WTC11 (cell line): ENCODE measurements around the gene NCLN. TPM values are rescaled to one million over a fixed set of nuclear protein-coding genes. Genes with fewer than 3 reads are reported as not detected.
"Not testable (repeated sequence)": the region's sequence is repeated elsewhere in the genome, so short reads cannot be mapped to it uniquely, and the experiment has no call there.

Experiments
- ATAC-seq: fragments of 200-7000 bp; cut with Tn5 transposase; 2 replicates; pipeline ENCODE4 v1.10.0; 2021; ENCODE audit warnings: mild to moderate bottlenecking, moderate library complexity
- CTCF ChIA-PET: fragments of 300-600 bp; sonication (Branson Sonifier 250); formaldehyde crosslinking; loops from one replicate; lab custom pipeline; 2021; ENCODE audit warnings: antibody characterized with exemption; lab: Charles Lee
- POLR2A ChIA-PET: fragments of 350-600 bp; sonication (Branson Sonifier 250); formaldehyde crosslinking; loops from one replicate; lab custom pipeline; 2021; ENCODE audit warnings: antibody characterized with exemption; lab: Charles Lee
- DNase-seq: peaks from one replicate; pipeline ENCODE4 v3.0.0; 2021; ENCODE audit warnings: low spot score
- H3K27ac Mint-ChIP-seq: 2 replicates; pipeline ENCODE4 v1.8.0; 2021; ENCODE audit warnings: mixed read lengths
- H3K27me3 Mint-ChIP-seq: 2 replicates; pipeline ENCODE4 v1.8.0; 2021; ENCODE audit warnings: low read depth, mild to moderate bottlenecking, moderate library complexity, mixed read lengths
- H3K36me3 Mint-ChIP-seq: 2 replicates; pipeline ENCODE4 v1.8.0; 2021; ENCODE audit warnings: mixed read lengths
- H3K4me1 Mint-ChIP-seq: 2 replicates; pipeline ENCODE4 v1.8.0; 2022; ENCODE audit warnings: mixed read lengths
- H3K4me3 Mint-ChIP-seq: 2 replicates; pipeline ENCODE4 v1.8.0; 2021; ENCODE audit warnings: mild to moderate bottlenecking, moderate library complexity, mixed read lengths
- H3K9me3 Mint-ChIP-seq: 2 replicates; pipeline ENCODE4 v1.8.0; 2021; ENCODE audit warnings: mixed read lengths
- ATF1 ChIP-seq: sonication (generic); formaldehyde crosslinking; IDR thresholded peaks from 2 replicates; pipeline ENCODE4 v1.8.1; 2023; ENCODE audit warnings: mild to moderate bottlenecking, moderate library complexity, missing genetic modification reagents
- CREM ChIP-seq: sonication (generic); formaldehyde crosslinking; IDR thresholded peaks from 2 replicates; pipeline ENCODE4 v1.8.1; 2022; ENCODE audit warnings: mild to moderate bottlenecking, missing genetic modification reagents, moderate library complexity
- GTF2I ChIP-seq: fragments of 250-450 bp; sonication (Bioruptor Pico); conservative IDR thresholded peaks from 2 replicates; pipeline ENCODE4 v1.4.0; 2021; ENCODE audit warnings: mild to moderate bottlenecking
- IRF1 ChIP-seq: sonication (generic); formaldehyde crosslinking; IDR thresholded peaks from 2 replicates; pipeline ENCODE4 v1.8.0; 2023; ENCODE audit warnings: missing genetic modification reagents
- NR1H2 ChIP-seq: sonication (generic); formaldehyde crosslinking; IDR thresholded peaks from 2 replicates; pipeline ENCODE4 v1.9.0; 2021; ENCODE audit warnings: mild to moderate bottlenecking, moderate library complexity, missing genetic modification reagents
- RORB ChIP-seq: fragments of 250-450 bp; sonication (Bioruptor Pico); IDR thresholded peaks from 2 replicates; pipeline ENCODE4 v1.9.0; 2021; ENCODE audit warnings: mild to moderate bottlenecking
- SMAD4 ChIP-seq: sonication (generic); formaldehyde crosslinking; IDR thresholded peaks from 2 replicates; pipeline ENCODE4 v1.8.0; 2022; ENCODE audit warnings: mild to moderate bottlenecking, missing genetic modification reagents
- SOX15 ChIP-seq: fragments of 250-450 bp; sonication (Bioruptor Pico); IDR thresholded peaks from 2 replicates; pipeline ENCODE4 v1.9.0; 2021; ENCODE audit warnings: mild to moderate bottlenecking
- TEAD4 ChIP-seq: sonication (generic); formaldehyde crosslinking; IDR thresholded peaks from 2 replicates; pipeline ENCODE4 v1.8.0; 2022; ENCODE audit warnings: mild to moderate bottlenecking, missing genetic modification reagents
- ZBTB21 ChIP-seq: sonication (generic); formaldehyde crosslinking; IDR thresholded peaks from 2 replicates; pipeline ENCODE4 v1.8.1; 2023; ENCODE audit warnings: mild to moderate bottlenecking, missing genetic modification reagents, borderline replicate concordance
- ZMAT4 ChIP-seq: fragments of 250-450 bp; sonication (Bioruptor Pico); IDR thresholded peaks from 2 replicates; pipeline ENCODE4 v1.9.0; 2021; ENCODE audit warnings: mild to moderate bottlenecking
- ZNF219 ChIP-seq: sonication (generic); formaldehyde crosslinking; IDR thresholded peaks from 2 replicates; pipeline ENCODE4 v1.8.0; 2023; ENCODE audit warnings: missing genetic modification reagents, mild to moderate bottlenecking, borderline replicate concordance
- ZNF416 ChIP-seq: fragments of 250-450 bp; sonication (Bioruptor Pico); IDR thresholded peaks from 2 replicates; pipeline ENCODE4 v1.9.0; 2021; ENCODE audit warnings: mild to moderate bottlenecking, inconsistent platforms
- ZNF671 ChIP-seq: fragments of 250-450 bp; sonication (Bioruptor Pico); IDR thresholded peaks from 2 replicates; pipeline ENCODE4 v1.8.0; 2021; ENCODE audit warnings: mild to moderate bottlenecking
- total RNA-seq: library from RNA; stranded (reverse); gene quantifications from 3 replicates; pipeline ENCODE4 v1.2.3, GENCODE V29; 2021
- TF ChIP-seq, protein P1 (sequence below): sonication (generic); formaldehyde crosslinking; IDR thresholded peaks from 2 replicates; pipeline ENCODE4 v1.8.1; 2023; ENCODE audit warnings: mild to moderate bottlenecking, missing genetic modification reagents
- TF ChIP-seq, protein P2 (sequence below): sonication (generic); formaldehyde crosslinking; IDR thresholded peaks from 2 replicates; pipeline ENCODE4 v1.8.0; 2022; ENCODE audit warnings: missing genetic modification reagents

The NCLN gene
- total RNA-seq, 1 experiment from 2014 or later = 113 TPM

- no peak for TF ChIP-seq ATF1 (CRISPR knock-in tag)
- no peak for TF ChIP-seq ZBTB21 (CRISPR knock-in tag)
- TF ChIP-seq ZNF219 (CRISPR knock-in tag) = no peak
- no peak for TF ChIP-seq IRF1
- no peak for TF ChIP-seq ZNF671 (CRISPR knock-in tag)
- TF ChIP-seq, protein P1, sequence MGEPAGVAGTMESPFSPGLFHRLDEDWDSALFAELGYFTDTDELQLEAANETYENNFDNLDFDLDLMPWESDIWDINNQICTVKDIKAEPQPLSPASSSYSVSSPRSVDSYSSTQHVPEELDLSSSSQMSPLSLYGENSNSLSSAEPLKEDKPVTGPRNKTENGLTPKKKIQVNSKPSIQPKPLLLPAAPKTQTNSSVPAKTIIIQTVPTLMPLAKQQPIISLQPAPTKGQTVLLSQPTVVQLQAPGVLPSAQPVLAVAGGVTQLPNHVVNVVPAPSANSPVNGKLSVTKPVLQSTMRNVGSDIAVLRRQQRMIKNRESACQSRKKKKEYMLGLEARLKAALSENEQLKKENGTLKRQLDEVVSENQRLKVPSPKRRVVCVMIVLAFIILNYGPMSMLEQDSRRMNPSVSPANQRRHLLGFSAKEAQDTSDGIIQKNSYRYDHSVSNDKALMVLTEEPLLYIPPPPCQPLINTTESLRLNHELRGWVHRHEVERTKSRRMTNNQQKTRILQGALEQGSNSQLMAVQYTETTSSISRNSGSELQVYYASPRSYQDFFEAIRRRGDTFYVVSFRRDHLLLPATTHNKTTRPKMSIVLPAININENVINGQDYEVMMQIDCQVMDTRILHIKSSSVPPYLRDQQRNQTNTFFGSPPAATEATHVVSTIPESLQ (CRISPR knock-in tag) = no peak
- no peak for TF ChIP-seq SOX15
- TF ChIP-seq ZMAT4 (CRISPR knock-in tag) = no peak
- TF ChIP-seq NR1H2 = no peak
- TF ChIP-seq TEAD4 = no peak
Observed at GRCh38 chr19:3163943-3164342, 21.8 kb upstream of the NCLN start (continued).

DNA sequence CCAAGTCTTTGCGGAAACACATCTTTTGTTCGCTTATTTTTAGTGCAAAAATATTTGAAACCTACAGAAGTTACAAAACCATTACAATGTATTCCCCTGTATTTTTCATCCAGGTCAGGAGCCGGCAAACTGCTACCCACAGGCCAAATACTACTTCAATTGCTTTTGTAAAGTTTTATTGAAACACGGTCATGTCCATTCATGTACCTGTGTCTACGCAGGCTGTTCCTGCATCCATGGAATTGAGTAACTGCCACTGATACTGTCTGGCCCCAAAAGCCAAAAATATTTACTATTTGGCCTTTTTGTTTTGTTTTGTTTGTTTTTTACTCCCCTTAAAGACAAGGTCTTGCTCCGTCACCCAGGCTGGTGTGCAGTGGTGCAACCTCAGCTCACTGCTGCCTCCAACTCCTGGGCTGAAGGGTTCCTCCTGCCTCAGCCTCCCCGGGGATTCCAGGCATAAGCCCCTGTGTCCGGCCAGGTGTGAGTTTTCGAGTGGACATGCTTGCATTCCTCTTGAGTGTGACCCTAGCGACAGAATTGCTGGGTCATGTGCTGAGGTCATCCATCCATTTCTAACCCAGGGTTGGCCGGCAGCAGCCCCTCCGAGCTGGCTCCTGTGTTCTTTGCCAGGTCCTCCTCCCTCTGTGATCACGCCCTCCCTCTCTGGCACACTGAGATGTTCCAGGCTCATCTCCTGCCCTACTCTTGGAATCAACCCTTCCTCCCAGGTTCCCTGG, 18.0 kb upstream of the NCLN start:
- CTCF ChIA-PET = no interaction called here

GRCh38 chr19:3171894-3172672, 13.6 kb upstream of the NCLN start:
- H3K36me3 Mint-ChIP-seq = no peaks in the 10 kb centered on the region
- CTCF ChIA-PET = interaction anchor here (1.0 to 2.4 kb wide), 3 partner anchors 9 to 63 kb away, joined by 3 to 6 read pairs (median 5); no protein-coding TSS in a partner anchor
- TF ChIP-seq RORB (CRISPR knock-in tag) (no peak), ZBTB21 (CRISPR knock-in tag) (no peak), CREM (CRISPR knock-in tag) (no peak), GTF2I (no peak), ZNF416 (CRISPR knock-in tag) (no peak), IRF1 (no peak)
- TF ChIP-seq, all 79 proteins: peak for 0
- no peak for ATAC-seq
- H3K27ac Mint-ChIP-seq = no peak overlapping the region
- POLR2A ChIA-PET = no interaction called here
- no peaks in the 10 kb centered on the region for H3K9me3 Mint-ChIP-seq
- no peaks in the 10 kb centered on the region; the same call in 1 of the 2 replicates for H3K27me3 Mint-ChIP-seq
- no peak for DNase-seq
- H3K4me1 Mint-ChIP-seq = no peaks in the 10 kb centered on the region
- no peak overlapping the region for H3K4me3 Mint-ChIP-seq

More for the DNA sequence above, 18.0 kb upstream of the NCLN start:
- Mint-ChIP-seq H3K36me3 (no peaks in the 10 kb centered on the region), H3K27ac (no peak overlapping the region), H3K4me1 (peaks cover 3% of the 10 kb centered on the region), H3K27me3 (peaks cover 14% of the 10 kb centered on the region), H3K9me3 (no peaks in the 10 kb centered on the region), H3K4me3 (no peak overlapping the region)
- TF ChIP-seq, protein P2, sequence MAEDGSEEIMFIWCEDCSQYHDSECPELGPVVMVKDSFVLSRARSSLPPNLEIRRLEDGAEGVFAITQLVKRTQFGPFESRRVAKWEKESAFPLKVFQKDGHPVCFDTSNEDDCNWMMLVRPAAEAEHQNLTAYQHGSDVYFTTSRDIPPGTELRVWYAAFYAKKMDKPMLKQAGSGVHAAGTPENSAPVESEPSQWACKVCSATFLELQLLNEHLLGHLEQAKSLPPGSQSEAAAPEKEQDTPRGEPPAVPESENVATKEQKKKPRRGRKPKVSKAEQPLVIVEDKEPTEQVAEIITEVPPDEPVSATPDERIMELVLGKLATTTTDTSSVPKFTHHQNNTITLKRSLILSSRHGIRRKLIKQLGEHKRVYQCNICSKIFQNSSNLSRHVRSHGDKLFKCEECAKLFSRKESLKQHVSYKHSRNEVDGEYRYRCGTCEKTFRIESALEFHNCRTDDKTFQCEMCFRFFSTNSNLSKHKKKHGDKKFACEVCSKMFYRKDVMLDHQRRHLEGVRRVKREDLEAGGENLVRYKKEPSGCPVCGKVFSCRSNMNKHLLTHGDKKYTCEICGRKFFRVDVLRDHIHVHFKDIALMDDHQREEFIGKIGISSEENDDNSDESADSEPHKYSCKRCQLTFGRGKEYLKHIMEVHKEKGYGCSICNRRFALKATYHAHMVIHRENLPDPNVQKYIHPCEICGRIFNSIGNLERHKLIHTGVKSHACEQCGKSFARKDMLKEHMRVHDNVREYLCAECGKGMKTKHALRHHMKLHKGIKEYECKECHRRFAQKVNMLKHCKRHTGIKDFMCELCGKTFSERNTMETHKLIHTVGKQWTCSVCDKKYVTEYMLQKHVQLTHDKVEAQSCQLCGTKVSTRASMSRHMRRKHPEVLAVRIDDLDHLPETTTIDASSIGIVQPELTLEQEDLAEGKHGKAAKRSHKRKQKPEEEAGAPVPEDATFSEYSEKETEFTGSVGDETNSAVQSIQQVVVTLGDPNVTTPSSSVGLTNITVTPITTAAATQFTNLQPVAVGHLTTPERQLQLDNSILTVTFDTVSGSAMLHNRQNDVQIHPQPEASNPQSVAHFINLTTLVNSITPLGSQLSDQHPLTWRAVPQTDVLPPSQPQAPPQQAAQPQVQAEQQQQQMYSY (CRISPR knock-in tag) = no peak
- TF ChIP-seq SMAD4 (CRISPR knock-in tag) = no peak
- DNase-seq = no peak
- POLR2A ChIA-PET = interaction anchor here (0.6 kb wide), 1 partner anchor 95 kb away, joined by 3 read pairs; no protein-coding TSS in a partner anchor
- no peak for ATAC-seq

GRCh38 chr19:3172673-3173000, 13.1 kb upstream of the NCLN start:
- H3K9me3 Mint-ChIP-seq, H3K36me3 Mint-ChIP-seq, H3K27me3 Mint-ChIP-seq, H3K27ac Mint-ChIP-seq, ATAC-seq, CTCF ChIA-PET, H3K4me1 Mint-ChIP-seq, H3K4me3 Mint-ChIP-seq, DNase-seq, POLR2A ChIA-PET: not testable (repeated sequence)
